Prostate gland (tissue), 2 donors: ENCODE data around the gene MTMR3.

Experiments
- CTCF ChIP-seq, 4 experiments: fragments of 200-600 bp in 2 of 4; fragments of 450-650 bp in 2 of 4; sonication (generic) in 2 of 4; IDR thresholded peaks; 1 replicate in 3 of 4; 2 replicates in 1 of 4; pipeline ENCODE4 v1.5.1; 2016 to 2019; ENCODE audit warnings: antibody characterized with exemption in 4 of 4, mild to moderate bottlenecking in 2 of 4, moderate library complexity in 2 of 4
- POLR2A ChIP-seq: fragments of 450-650 bp; IDR thresholded peaks from one replicate; pipeline ENCODE4 v1.6.1; 2016; ENCODE audit warnings: antibody characterized with exemption, mild to moderate bottlenecking
- POLR2AphosphoS5 ChIP-seq: sonication (generic); formaldehyde crosslinking; IDR thresholded peaks from one replicate; pipeline ENCODE4 v1.6.1; 2017; ENCODE audit warnings: antibody characterized with exemption

- TF ChIP-seq CTCF (IDR thresholded peaks at IDR 0.05) (no peak), POLR2AphosphoS5 (peak; percentile 86), POLR2A (no peak)
Observed at GRCh38 chr22:30025221-30025620, 142.2 kb downstream of the MTMR3 start.
